GM21360 (cell line): Measurements from ENCODE around the gene NR6A1.
A peak's percentile ranks its signal among the peaks of the same experiment; 100 is the strongest.

ENCODE experiments used
- ATAC-seq: cut with Tn5 transposase; IDR thresholded peaks from one replicate; pipeline ENCODE4 v1.9.1; 2021; ENCODE audit warnings: mild to moderate bottlenecking, moderate library complexity; ENCODE audit not compliant: unreplicated experiment

The NR6A1 gene

DNA sequence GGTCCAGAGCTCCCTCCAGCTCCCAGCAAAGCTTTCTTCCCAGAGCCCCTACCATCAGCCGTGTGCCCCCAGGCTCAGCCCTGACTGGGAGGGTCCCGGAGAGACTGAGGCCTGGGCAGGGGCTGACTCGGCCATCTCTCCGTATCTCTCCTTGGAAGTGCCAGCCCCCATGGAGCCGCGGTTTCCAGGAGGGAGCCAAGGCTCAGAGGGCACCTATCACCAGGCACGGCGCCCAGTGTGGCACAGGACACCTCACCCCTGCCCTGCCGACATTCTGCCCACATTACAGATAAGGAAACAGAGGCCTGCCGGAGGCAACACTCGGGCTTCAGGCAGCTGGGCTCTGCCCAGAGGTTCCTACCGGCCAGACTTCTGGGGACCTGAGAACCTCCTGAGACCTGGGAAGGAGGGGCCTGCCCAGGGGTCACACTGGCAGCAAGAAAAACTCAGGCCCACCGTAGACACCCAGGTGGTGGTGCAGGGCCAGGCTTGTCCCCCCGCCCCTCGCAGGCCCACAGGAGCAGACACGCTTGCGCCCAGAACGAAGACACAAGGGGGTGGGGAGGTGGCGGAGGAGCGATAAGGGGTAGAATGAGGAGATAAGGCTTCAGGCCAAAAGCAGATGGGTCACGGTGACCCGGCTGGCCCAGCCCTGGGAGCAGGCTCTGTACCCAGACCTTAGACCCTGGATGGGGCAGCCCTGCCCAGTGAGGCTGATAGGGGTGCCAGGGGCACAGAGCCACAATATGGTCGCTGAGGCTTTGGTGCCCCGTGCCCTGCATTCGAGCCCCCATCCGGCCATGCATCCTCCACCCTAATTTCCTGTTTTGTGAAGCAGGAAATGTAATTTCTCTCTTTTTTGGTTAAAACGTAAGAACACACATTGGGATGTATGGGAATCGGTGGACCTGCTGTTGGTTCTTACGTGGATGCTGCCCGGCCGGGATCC is 275.7 kb downstream of the NR6A1 start:
- ATAC-seq, result no peak

DNA sequence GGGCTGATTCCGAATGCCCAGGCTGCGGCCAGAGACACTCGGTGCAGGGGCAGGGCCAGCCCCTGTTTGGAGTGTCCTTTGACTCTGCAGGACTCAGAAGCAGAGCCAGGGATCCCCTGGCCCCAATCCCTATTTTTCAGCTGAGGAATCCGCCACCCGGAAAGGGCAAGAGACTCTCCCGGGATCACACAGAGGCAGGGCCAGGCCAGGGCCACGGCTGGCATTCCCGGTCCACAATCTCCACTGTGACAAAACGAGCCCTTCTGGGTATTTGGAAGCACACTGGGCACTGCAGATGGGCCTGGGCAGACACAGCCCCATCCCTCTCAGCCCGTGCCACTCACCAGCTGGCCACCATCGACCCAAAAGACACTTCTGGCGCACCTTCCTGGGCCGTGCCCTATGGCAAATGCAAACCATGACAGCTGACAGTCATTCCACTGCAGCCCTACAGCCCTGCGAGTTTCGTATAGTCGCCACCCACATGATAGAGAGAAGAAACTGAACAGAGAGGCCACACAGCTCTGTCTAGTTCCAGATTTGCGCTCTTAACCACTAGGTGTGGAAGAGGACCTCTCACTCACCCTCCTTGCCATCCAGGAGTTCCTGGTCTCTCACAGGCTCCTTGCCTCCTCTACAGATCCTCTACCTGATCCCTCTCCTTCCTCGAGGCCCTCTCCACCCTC is 277.2 kb downstream of the NR6A1 start:
- ATAC-seq, result peak; percentile 60

DNA sequence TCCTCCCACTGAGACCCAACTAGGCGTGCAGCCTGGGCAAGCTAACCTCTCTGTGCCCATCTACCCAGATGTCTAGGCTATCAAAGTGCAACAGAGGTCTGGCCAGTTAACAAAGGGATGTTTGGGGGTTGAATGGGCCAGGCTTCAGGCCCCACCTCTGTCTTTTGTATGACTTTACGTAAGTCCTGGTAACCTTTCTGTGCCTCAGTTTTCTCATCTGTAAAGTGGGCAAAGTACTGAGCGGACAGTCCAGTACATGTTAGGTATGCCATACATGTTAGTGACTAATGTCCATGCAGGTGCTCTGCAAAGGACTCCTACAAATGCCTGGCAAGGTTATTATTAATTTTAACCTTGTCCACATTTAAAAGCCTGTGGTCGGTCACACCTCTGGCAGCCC is 277.9 kb downstream of the NR6A1 start:
- no peak for ATAC-seq

DNA sequence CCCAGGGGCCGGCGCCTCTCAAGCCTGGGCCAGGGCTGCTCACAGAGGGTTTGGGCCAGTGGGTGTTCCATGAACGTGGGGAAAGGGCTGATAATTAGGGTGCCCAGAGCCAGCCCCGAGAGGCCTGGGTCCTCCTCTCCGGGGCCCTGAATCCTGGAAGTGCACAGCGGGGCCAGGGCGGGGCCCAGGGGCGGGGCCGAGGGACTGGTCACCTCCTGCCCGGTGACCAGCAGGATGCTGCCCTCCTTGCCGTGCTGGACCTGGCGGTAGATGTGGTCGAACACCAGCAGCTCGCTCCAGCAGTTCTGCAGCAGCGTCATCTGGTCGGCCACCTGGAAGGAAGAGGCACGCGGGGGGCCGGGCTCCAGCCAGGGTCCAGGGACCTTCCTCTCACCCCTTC is 278.3 kb downstream of the NR6A1 start:
- ATAC-seq, result no peak

DNA sequence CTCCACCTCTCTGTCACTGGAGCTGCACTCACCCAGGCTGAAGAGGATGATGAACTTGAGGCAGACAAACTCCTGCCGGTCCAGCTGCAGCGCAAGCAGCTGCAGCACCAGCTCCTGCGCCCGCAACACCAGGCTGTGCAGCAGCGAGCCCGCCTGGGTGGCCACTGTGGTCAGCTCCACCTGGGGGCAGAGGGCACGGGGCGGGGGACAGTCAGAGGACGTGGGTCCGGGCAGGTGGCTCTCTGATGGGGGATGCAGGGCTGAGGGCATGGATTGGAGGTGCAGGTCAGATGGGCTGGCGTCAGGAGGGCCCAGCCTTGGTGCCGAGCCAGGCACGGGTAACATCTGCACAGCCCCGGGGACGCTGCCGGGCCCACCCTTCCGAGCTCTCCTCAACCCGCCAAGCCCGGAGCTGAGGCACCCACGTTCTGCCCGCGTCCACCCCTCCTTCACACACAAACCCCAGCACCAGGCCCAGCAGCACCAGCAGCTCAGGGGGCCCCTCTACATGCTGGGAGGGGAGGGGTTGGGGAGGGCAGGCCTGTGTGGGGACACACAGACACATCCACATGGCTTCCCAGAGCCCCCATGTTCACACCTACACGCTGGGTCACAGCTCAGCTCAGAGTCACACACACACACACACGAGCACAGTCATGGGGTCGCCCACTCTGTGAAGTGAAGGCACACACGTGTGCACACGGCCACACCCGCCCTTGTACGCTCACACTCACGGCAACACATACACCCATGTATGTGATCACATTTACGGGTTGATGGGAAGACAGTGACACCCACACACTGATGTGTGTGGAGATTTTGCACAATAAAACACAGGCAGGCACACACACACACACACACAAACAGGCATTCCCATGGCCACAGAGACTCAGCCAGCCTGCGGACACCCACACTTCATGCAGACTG is 279.8 kb downstream of the NR6A1 start:
- ATAC-seq, result no peak

DNA sequence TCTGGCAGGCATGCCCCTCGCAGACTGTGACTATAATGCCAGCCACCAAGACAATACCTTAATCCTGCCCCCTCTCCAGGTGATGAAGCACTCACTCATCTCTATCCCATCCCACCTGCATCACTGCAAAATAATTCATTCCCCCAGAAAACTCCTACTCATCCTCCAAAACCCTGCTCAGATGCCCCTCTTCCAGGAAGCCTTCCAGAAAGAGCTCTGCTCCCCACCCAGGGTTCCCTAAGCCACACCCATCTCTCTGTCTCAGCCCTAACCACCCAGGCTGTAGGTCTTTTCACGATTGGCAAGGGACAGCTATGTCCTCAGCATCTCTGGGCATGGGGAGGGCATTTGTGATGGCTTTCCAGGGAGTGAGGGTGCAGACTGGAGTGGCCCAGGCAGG is 281.1 kb downstream of the NR6A1 start:
- ATAC-seq, result no peak

DNA sequence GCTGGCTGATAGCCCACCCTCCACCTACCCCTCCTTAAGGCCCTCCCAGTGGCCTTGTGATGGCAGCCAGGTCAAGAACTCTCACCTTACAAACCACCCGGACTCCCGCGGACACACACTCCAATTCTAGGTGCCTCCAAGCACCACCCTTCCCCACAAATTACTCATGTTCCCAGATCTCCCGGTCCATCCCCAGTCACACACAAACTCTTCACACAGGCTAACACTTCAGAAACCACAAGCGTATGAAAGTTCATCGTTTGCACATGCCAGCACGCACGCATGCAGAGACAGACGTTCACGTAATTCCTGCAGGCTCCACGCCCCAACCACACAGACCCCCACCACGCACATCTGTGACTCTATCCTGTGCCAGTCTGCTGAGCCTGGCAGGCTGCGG is 281.9 kb downstream of the NR6A1 start:
- ATAC-seq, result no peak

DNA sequence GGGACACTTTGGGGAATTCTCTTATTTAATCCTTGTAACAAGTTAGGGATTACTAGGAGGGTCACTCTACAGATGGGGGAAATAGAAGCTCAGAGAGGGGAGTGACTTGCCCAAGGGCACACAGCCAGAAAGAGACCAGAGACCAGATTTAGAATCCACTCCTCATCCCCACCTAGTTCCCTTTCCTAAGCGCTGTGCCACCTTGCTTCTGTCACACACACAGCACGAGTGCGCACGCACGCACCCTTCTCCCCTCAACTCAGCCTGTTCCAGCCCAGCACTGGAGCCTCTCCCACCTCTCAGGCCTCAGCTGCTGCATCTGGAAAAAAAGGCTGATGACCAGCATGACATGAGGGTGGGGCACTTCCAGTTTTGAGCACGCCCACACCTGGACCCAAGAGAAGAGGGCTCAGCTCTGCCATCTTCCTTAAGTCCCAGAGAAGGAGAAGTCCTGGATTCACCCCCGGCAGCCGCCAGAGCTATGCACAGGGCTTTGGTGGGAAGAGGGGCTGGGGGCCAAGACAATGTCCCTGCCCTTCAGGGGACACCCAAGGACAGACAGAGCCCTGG is 282.4 kb downstream of the NR6A1 start:
- ATAC-seq, result no peak

DNA sequence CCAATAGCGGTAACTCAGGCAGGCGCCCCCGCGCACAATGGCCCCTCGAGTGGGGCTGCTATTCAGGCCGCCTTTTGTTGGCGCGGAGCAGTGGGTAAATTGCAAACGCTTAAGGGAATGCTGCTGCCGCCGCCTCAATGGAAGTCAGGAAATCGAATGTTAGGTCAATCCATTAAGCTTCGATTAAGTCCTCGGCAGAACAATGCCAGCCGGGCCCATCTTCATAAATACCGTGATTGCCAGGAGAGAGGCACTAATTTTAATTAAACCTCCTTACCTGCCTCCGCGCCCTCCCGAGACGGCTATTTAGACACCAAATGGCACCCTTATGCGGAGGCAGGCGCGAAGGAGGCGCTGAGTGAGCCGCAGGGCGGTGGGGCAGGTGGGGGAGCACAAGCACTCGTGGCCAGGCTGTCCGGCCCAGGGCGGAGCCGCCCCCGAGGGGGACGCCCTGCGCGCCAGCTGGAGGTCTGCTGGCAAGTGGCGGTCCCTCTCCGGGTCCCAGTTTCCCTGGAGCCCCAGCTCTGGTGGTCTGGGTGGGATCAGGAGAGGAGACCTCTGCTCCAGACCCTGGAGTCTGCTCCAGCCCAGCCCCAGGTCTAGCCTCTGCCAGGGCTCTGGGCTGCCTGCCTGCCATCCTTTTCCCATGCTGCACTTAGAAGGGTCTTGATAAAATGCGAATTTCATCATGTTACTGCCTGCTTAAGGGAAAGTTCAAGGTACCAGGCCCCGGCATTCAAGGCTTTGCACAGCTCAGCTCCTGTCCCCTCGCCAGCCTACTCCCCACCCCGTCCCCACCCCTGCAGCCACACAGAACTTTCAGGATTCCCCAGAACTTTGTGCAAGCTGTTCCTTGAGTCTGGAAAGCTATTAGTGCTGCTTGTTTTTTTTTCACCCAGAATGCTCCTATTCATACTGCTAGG is 283.6 kb downstream of the NR6A1 start:
- ATAC-seq, result no peak

DNA sequence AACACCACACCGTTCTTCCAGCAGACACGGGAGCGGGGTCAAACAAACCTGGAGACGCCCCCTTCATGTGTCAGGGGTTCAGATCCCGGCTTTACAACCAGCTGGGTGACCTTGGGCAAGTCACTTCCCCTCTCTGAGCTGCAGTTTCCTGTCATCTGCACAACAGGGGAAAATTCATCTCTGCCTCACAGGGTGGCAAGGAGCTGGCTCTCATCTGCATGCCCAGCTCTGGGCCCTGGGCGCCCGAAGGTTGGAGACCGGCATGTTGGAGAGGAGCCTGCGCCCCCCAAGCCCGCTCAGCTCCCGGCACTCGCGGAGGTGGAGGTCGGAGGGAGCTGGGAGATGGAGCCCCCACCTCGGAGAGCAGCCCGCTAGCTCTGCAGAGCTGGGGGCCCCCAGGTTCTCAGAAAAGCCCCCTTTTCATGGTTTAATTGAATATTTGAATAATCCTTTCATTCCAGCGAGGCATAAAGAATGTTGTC is 284.3 kb downstream of the NR6A1 start:
- ATAC-seq, result no peak

DNA sequence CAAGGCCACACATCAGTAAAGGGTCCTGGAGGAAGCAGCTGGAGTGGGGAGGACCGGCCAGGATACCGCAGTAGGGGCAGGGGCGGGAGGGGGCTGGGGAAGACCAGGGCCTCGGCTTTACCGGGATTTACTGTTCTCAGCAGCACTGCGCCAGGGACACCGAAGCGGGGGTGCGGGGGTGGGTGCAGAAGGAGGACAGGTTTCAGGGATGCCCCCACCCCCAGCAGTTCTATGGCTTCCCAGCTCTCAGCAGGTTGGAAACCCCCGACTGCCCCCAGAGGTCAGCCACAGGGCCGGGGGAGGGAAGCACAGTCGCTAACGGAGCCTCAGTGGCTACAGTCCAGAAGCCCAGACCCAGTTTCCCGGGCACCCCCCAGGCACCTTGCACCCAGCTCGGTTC is 285.2 kb downstream of the NR6A1 start:
- ATAC-seq, result no peak

DNA sequence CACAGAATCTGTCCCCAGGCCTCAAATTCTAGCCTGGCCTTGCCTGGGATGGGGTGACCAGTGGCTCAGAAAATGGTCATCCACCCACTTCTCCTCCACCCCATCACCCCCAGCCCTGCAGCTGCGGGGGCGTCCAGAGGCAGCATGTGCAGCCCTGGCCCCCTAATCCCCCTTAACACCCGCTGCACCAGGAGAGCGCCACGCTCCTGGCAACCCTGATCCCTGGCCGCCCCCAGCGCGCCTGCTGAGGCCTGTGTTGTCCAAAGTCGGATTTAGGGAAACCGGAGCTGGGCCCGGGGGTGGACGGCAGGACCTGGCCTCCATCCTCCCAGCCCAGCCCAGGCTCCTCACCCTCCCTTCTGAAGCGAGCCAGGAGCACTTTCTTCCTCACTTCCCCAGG is 285.9 kb downstream of the NR6A1 start:
- ATAC-seq, result no peak

DNA sequence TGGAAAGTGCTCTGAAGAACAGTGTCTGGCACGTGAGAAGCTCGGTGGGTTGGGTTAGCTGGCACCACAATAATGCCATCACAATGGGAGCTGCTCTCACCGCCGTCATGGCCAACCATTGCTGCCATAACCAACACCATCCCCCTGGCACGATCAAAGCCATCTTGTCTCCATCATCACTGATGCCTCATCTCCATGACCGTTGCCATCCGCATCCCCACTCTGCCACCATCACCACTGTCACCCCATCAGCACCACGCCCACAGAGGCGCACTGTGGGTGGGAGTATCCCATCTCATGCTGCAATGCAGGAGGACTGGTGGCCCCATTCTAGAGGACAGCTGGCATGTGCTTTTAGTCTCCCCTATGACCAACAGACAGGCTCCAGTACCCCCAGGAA is 287.6 kb downstream of the NR6A1 start:
- ATAC-seq, result no peak

DNA sequence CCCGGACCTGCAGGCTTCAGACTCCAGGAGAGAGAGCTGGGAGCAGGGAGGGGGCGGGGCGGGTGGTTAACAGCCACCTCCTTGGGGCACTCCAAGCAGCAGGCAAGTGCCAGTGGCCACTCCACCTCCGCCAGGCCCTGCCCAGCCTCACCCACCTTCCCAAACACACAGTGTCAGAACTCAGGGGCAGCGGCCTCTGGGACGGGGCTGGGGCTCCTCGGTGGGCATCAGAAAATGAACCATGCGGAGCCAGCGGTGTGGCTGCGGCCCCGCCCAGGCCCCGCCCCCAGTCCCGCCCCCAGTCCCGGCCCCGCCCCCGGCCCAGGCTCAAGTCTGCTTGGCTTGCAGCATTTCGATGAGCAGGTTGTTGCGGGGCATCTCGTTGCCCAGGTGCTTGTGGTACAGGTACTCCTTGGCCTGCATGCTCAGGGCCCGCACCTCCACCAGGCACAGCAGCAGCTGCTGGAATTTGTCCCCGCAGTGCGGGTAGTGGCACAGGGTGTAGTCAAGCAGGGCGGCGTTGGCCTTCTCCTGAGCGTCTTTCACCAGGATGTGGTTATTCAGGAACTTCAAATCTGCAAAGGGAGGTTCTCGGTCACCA is 288.6 kb downstream of the NR6A1 start:
- ATAC-seq, result no peak

DNA sequence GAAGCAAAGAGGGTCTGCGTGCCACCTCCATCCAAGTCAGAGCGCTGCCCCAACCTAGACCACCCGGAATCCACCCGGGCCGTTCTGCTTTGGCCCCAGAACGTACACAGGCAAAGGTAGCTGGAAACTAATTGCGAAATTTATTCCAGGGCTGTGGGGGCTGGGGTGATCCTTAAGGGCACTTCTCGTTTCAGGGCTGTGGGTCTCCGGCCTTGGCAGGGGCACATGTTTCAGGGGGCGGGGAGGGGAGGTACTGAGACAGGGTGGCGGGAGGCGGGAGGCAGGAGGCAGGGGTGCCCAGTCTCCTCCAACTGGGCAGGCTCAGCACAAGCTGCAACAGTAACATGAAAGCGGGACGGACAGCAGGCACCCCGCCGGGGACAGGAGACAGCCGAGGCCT is 290.0 kb downstream of the NR6A1 start:
- ATAC-seq, result no peak

DNA sequence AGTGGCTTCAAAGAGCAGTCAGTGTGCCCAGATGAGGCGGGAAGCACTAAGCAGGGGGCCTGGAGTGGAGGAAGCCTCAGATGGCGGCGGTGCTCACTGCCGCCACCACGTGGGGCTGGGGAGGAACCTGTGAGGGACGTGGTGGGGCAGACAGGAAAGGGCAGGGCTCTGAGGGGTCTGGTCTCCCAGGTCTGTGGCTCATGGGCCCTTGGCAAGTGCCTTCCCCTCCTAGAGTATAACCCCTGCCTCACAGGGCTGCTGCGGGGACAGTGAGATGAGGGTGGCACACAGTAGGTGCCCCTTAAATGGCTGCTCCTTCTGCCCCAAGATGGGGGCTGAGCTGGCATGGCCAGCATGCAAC is 290.5 kb downstream of the NR6A1 start:
- no peak for ATAC-seq

DNA sequence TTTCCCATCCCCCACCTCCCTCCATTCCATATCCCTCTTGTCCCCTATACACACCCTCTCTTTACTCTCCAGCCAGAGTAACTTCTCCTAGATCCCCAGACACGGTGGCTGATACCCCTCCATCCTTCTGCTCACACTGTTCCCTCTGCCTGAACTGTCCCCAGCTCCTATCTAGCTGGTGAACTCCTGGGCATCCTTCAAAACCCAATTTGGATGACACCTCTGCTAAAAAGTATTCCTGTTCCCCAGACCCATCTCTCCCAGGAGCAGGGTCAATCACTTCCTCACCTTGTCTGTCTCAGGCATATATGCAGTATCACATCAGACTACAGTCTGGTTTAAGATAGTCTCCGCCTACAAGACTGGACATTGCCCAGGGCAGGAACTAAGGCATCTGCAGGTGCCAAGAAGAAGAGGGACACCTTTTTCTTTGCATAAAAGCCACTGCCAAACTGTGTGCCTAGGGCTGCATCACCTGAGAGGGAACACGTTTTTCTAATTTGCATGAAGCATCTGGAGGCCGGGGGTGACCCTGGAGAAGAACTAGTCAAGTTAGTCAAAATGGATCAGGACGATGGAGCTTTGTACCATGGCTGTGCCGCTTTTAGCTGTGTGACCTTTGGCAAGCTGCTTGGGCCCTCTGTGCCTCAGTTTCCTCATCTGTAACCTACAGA is 291.0 kb downstream of the NR6A1 start:
- ATAC-seq, result no peak

DNA sequence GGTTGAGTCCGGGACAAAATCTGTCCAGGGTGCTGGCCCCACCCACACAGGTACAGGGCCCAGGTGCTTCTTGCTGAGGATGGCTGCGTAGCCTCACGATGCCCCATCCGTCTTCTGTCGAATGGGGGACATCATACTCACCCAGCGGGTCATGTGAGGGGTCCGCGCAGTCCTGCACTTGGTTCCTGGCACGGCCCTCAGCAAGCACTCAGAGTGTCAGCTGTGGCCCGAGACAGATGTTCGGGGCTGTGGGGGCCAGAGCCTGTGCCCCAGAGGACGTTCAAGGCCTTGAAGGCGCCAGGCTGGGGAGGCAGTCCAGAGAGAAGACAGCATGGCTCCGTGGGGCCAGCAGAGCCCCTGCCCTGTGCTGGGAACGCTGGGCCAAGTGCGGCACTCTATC is 291.7 kb downstream of the NR6A1 start:
- ATAC-seq, result no peak

DNA sequence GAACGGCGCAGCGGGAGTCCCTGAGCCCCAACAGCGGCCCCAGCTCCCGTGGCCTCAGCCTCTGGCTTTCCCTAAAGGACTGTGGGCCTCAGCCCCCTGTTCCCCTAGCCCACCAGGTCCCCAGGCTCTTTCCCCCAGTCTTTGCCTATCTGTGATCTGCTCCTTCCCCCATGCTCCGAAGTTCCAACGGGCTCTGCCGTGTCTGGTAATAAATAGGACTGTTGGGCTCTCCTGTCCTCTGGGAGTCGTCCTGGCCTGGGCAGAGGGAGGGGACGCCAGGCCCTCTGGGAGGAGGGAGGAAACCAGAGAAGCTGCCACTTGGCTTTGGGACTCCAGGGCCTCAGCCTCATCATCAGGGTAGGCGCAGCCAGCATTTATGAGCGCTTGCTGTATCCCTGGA is 292.8 kb downstream of the NR6A1 start:
- ATAC-seq, result no peak
